HPDE6-E6E7 (cell line): ENCODE measurements around the gene TEX9.
"Not testable (repeated sequence)": the region's sequence is repeated elsewhere in the genome, so short reads cannot be mapped to it uniquely, and the experiment has no call there.

Experiments used
- DNase-seq: peaks from one replicate; pipeline ENCODE4 v3.0.0; 2011; ENCODE audit warnings: missing footprints; ENCODE audit errors: extremely low spot score

Gene TEX9

DNA sequence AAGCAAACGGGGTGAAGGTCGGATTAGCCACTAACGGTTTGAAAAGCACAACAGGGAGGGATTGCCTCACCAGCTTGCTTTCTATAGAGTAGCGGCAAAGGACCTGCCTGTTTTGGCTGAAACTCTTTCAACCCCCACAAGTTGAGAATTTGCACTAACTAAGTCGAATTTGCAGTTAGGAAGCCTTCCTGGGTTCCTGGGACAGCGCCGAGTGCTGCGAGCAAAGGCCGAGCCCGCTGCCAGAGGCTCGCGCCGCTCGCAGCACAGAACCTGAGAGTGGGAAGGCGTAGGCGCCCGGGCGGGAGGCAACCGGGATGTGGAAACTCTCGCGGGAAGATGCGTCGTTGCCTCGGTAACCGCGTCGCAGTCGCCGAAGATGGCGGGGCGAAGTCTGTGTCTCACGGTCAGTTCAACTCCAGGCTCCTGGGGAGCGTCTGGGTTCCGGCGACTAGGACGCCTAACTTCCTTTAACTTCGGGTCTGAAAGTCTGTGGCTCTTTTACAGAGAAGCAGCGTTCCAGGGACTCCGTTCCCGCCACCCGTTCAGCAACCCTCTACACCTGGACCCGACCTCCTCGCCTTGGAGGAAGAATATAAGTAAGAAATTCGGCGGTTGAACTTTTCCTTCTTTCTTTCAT lies at the start of gene TEX9:
Gene TEX9, plus strand, starts transcription at position 352 of the 637 bp plus-strand sequence. Its CDS starts 25 bp downstream, at position 377.
- DNase-seq, result peak; percentile 82

- DNase-seq, result not testable (repeated sequence)
These were observed 48.7 kb upstream of the TEX9 start for GRCh38 chr15:56316561-56316960.

DNA sequence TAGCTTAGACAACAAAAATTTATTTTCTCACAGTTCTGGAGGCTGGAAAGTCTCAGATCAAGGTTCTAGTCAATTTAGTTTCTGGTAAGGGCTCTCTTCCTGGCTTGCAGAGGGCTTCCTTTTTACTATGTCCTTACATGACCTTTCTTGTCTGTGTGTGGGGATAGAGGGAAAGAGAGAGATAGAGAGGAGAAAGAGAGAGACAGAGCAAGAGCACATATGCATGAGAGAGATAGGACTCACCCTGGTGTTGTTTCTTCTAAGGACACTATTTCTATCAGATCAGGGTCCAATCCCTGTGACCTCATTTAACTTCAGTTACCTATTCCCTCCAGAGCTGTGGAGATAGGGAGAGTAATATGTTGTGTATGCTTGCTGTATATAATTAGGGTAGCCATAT lies 44.9 kb upstream of the TEX9 start:
- no peak for DNase-seq

DNA sequence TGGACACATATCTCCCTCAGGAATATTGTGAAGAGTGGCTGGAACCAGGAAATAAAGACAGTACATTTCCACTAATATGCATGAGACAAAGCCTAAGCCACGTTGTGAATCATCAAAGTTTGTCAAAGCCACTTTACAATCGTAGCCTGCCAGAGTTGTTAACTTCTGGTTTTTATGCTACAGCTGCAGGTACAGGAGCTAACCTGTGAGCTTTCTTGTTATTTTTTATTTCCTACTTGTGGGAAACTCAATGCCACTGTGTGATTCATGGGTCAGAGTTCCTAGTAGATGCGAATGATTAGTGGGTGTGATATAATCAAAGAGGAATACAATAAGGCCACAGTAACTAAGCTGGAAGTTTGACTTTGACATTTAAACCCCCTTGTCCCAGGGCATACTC lies 44.4 kb upstream of the TEX9 start:
- no peak for DNase-seq

- no peak for DNase-seq
These were observed 42.8 kb upstream of the TEX9 start for GRCh38 chr15:56322444-56322843.

GRCh38 chr15:56323435-56323834 lies 41.8 kb upstream of the TEX9 start:
- no peak for DNase-seq

GRCh38 chr15:56325186-56325585 lies 40.0 kb upstream of the TEX9 start:
- DNase-seq, result no peak

DNA sequence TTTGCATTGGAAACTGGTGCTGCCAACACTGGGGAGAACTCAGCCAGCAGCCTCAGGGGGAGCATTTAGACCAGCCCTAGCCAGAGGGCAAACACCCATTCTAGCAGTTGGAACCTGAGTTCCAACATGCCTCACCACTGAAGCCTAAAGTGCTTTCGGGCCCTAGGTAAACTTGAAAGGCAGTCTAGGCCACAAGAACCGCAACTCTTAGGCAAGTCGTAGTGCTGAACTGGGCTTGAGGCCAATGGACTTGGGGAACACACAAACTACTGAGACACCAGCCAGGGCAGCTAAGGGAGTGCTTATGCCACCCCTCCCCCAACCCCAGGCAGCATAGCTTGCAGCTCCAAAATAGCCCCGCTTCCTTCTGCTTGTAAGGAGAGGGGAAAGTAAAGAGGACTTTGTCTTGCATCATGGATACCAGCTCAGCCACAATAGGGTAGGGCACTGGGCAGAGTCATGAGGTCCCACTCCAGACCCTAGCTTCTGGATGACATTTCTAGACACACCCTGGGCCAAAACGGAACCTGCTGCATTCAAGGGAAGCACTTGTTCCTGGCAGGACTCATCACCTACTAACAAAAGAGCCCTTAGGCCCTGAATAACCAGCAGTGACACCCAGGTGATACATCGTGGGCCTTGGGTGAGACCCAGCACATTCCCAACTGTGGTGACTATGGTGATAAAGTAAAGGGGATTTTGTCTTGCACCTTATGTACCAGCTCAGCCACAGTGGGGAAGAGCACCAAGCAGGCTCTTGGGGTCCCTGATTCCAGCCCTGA lies 37.3 kb upstream of the TEX9 start:
- DNase-seq, result no peak

GRCh38 chr15:56337084-56337725 lies 28.0 kb upstream of the TEX9 start:
- no peak for DNase-seq

GRCh38 chr15:56339594-56339993 lies 25.6 kb upstream of the TEX9 start:
- DNase-seq, result no peak

DNA sequence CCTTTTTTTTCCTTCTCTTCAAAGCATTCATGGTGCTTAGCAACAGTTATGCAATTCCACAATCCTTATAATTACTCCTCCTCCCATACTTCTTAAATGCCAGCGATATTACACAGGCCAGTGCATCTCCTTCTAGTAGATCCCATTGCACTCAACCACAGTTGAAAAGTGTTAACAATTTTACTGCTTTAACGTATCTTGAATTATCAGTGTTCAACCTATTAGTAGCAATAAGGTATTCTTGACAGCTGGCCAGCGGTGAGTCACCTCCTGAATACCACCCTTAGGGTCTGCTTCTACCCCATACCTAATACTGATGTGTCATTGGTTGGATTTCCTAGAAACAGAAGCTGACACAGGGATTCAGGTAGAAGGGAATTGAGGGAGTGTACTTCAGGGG lies 24.0 kb upstream of the TEX9 start:
- no peak for DNase-seq

- no peak for DNase-seq
These were observed 22.6 kb upstream of the TEX9 start for GRCh38 chr15:56342653-56343052.

GRCh38 chr15:56343879-56344278 lies 21.3 kb upstream of the TEX9 start:
- DNase-seq, result no peak

DNA sequence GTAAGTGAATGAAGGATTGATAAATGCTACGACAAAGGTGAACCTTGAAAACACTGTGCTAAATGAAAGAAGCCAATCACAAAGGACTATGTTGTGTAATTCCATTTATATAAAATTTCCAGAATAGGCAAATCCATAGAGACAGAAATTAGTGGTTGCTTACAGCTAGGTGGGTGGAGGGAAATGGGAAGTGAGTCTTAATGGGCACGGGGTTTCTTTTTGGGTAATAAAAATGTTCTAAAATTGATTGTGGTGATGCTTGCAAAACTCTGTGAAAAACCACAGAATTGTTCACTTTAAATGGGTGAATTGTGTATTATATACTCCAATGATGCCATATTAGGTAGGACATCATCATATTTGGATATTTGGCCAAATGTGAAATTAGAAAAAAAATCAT lies 20.9 kb upstream of the TEX9 start:
- DNase-seq, result no peak

- no peak for DNase-seq
These were observed 18.8 kb upstream of the TEX9 start for GRCh38 chr15:56346414-56346813.

GRCh38 chr15:56349554-56349953 lies 15.7 kb upstream of the TEX9 start:
- no peak for DNase-seq

DNA sequence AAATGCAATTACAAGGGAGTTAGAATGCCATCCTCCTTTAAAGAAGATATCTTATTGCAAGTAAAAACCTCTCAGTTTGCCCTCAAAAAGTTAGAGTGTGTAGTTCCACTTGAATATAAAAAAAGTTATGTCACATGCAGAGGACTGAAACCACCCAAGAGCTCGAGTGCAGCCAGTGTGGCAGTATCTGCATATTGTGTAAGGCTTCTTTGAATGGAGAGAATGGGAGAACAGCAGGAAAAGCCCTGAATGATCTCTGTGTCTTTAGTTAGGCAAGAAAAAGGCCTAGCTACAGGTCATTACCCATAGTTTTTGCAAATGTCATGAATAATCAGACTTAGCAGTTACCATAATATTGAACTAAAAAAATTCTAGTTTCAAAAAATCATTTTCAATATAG lies 13.9 kb upstream of the TEX9 start:
- no peak for DNase-seq

DNA sequence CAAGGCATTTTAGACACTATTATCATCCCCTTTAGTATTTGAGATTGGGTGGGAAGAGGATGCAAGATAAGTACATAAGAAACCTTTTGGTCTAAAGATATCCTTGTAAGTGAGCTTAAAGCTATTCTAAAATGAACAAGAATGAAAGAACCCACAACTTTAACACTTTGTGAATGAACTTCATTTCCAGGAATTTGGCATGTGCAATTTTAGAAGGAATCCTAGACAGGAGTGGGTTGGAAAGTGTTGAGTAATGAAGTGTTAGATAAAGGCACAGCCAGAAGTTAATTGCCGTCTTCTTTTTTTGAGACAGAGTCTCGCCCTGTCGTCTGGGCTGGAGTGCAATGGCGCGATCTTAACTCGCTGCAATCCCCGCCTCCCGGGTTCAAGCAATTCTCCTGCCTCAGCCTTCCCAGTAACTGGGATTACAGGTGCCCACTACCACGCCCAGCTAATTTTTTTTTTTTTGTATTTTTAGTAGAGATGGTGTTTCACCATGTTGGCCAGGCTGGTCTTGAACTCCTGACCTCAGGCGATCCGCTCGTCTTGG lies 13.2 kb upstream of the TEX9 start:
- DNase-seq, result no peak

DNA sequence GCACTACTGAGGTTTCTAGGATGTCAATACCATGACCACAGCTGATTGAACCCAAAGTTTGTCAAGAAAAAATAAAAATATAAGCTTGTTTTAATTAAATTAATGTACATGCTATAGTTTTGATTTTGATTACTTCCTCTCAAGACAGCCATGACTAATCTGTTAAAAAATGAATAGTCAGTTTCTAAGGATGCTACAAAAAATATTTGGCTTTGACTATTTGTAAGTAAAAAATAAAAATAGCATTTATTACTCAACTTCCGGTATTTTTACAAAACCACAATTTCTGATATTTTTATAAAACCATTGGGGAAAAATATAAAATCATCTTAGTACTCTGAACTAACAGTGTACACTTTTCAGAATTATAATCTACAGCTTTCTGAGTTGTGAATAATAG lies 12.1 kb upstream of the TEX9 start:
- no peak for DNase-seq

GRCh38 chr15:56353740-56354139 lies 11.5 kb upstream of the TEX9 start:
- no peak for DNase-seq

GRCh38 chr15:56356616-56357015 lies 8.6 kb upstream of the TEX9 start:
- DNase-seq, result no peak

DNA sequence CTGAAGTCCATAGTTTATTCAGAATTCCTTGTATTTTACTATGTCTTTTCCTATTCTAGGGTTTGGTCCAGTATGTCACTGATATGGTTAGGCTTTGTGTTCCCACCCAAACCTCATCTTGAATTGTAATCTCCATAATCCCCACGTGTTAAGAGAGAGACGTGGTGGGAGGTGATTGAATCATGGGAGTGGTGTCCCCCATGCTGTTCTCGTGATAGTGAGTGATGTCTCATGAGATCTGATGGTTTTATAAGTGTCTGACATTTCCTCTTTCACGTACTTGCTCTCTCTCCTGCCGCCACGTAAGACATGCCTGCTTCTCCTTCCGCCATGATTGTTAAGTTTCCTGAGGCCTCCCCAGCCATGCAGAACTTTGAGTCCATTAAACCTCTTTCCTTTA lies 6.6 kb upstream of the TEX9 start:
- no peak for DNase-seq

DNA sequence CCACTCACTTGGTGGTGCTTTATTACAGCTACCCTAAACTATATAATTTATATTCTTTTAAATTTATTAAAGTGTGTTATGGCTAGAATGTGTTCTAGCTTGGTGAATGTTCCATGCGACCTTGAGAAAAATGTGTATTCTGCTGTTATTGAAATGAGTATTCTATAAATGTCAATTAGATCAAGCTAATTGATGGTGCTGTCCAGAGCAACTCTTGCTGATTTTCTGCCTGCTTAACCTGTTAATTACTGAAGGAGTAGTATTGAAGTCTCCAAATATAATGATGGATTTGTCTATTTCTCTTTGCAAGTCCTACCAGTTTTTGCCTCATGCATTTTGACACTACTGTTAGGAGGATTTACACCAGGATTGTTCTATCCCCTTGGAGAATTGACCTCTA lies 3.2 kb upstream of the TEX9 start:
- no peak for DNase-seq
